GM12874 (cell line): ENCODE measurements around the gene BSN.

Experiments used
- CTCF ChIP-seq: IDR thresholded peaks from 2 replicates; pipeline ENCODE4 v1.5.1; 2011; ENCODE audit warnings: low read depth, mild to moderate bottlenecking, control low read depth, low read length, moderate library complexity; ENCODE audit not compliant: insufficient read depth

The BSN gene

GRCh38 chr3:49657208-49657915 lies 103.1 kb downstream of the BSN start:
- TF ChIP-seq CTCF: no peak

GRCh38 chr3:49658711-49659110 lies 104.4 kb downstream of the BSN start:
- no peak for TF ChIP-seq CTCF

GRCh38 chr3:49659756-49660155 lies 105.5 kb downstream of the BSN start:
- no peak for TF ChIP-seq CTCF

- TF ChIP-seq CTCF: no peak
Measured at GRCh38 chr3:49661281-49661680, 107.0 kb downstream of the BSN start.

GRCh38 chr3:49662021-49662420 lies 107.7 kb downstream of the BSN start:
- no peak for TF ChIP-seq CTCF

- no peak for TF ChIP-seq CTCF
Measured at GRCh38 chr3:49662720-49663413, 108.6 kb downstream of the BSN start.

GRCh38 chr3:49663831-49664230 lies 109.6 kb downstream of the BSN start:
- TF ChIP-seq CTCF: no peak
